H1 (cell line): ENCODE data around the gene NENF. TPM values are rescaled to one million over a fixed set of nuclear protein-coding genes. Genes with fewer than 3 reads are reported as not detected.

Source experiments
- CTCF ChIA-PET: fragments of 300-600 bp; sonication (Branson Sonifier 250); formaldehyde crosslinking; loops from one replicate; lab custom pipeline; 2021; ENCODE audit not compliant: partially characterized antibody; lab: Charles Lee
- POLR2A ChIA-PET: fragments of 300-600 bp; sonication (Branson Sonifier 250); formaldehyde crosslinking; loops from one replicate; lab custom pipeline; 2021; ENCODE audit warnings: inconsistent platforms; ENCODE audit not compliant: partially characterized antibody; lab: Charles Lee
- DNase-seq, 2 experiments: peaks; one replicate each; pipeline versions ENCODE4 v3.0.0 to v3.0.0-alpha.2; 2010 to 2022; ENCODE audit warnings: low spot score in 2 of 2, low read depth in 1 of 2, mixed read lengths in 1 of 2
- FAIRE-seq: peaks from 2 replicates; lab custom pipeline; 2011; peaks lifted over from hg19 to GRCh38; lab: Jason Lieb, UNC
- H2AFZ ChIP-seq: 2 replicates; pipeline ENCODE4 v1.8.1; 2012; ENCODE audit warnings: low read length, inconsistent platforms
- H2AK5ac ChIP-seq: 2 replicates; pipeline ENCODE4 v1.6.1; 2013; ENCODE audit warnings: low read depth, low read length
- H2BK120ac ChIP-seq: replicated peaks from 2 replicates; pipeline ENCODE3; 2013; ENCODE audit warnings: low read depth, low read length, inconsistent platforms
- H2BK12ac ChIP-seq: 2 replicates; pipeline ENCODE4 v1.6.1; 2013; ENCODE audit warnings: low read depth, low read length
- H2BK15ac ChIP-seq: 2 replicates; pipeline ENCODE4 v1.6.1; 2013; ENCODE audit warnings: low read length
- H2BK20ac ChIP-seq: 2 replicates; pipeline ENCODE4 v1.6.1; 2013; ENCODE audit warnings: low read length
- H2BK5ac ChIP-seq: 2 replicates; pipeline ENCODE4 v1.6.1; 2013; ENCODE audit warnings: low read depth, low read length
- H3K14ac ChIP-seq: 2 replicates; pipeline ENCODE4 v1.6.1; 2013; ENCODE audit warnings: inconsistent platforms; ENCODE audit not compliant: insufficient read length
- H3K18ac ChIP-seq: 2 replicates; pipeline ENCODE4 v1.6.1; 2013; ENCODE audit warnings: low read length; ENCODE audit errors: extremely low read depth
- H3K23ac ChIP-seq: 2 replicates; pipeline ENCODE4 v1.6.1; 2013; ENCODE audit warnings: inconsistent platforms; ENCODE audit not compliant: insufficient read length
- H3K23me2 ChIP-seq: 2 replicates; pipeline ENCODE4 v1.6.1; 2013; ENCODE audit warnings: low read depth, low read length
- H3K27ac ChIP-seq: 2 replicates; pipeline ENCODE4 v1.6.1; 2011; ENCODE audit warnings: low read depth, low read length, inconsistent platforms
- H3K27me3 ChIP-seq, 4 experiments: replicated peaks in 1 of 4; 1 replicate in 1 of 4; 2 replicates in 3 of 4; pipeline versions ENCODE4 v1.6.1 to v1.8.1; 2011 to 2013; ENCODE audit warnings: low read length in 3 of 4, mild to moderate bottlenecking in 3 of 4, inconsistent platforms in 2 of 4, mixed read lengths in 2 of 4, moderate library complexity in 1 of 4; ENCODE audit not compliant: control insufficient read depth in 3 of 4, insufficient read depth in 3 of 4; ENCODE audit errors: extremely low read depth in 1 of 4
- H3K36me3 ChIP-seq, 4 experiments: 2 replicates each; pipeline versions ENCODE4 v1.6.1 to v1.8.1; 2011 to 2013; ENCODE audit warnings: mild to moderate bottlenecking in 4 of 4, low read length in 3 of 4, moderate library complexity in 2 of 4, control low read depth in 1 of 4, inconsistent platforms in 1 of 4; ENCODE audit not compliant: insufficient read depth in 4 of 4, control insufficient read depth in 2 of 4
- H3K4ac ChIP-seq: replicated peaks from 2 replicates; pipeline ENCODE3; 2013; ENCODE audit warnings: low read length, low read depth, mixed read lengths, inconsistent platforms; ENCODE audit not compliant: insufficient read length
- H3K4me1 ChIP-seq, 4 experiments: replicated peaks in 1 of 4; 1 replicate in 1 of 4; 2 replicates in 3 of 4; pipeline versions ENCODE4 v1.6.1 to v1.8.1; 2011 to 2013; ENCODE audit warnings: low read length in 3 of 4, inconsistent platforms in 2 of 4, mixed read lengths in 1 of 4; ENCODE audit not compliant: insufficient read depth in 4 of 4, control insufficient read depth in 3 of 4
- H3K4me2 ChIP-seq, 2 experiments: 2 replicates each; pipeline versions ENCODE4 v1.6.1 to v1.8.1; 2011 to 2013; ENCODE audit warnings: low read depth in 2 of 2, low read length in 2 of 2, control low read depth in 1 of 2, inconsistent platforms in 1 of 2, mild to moderate bottlenecking in 1 of 2; ENCODE audit not compliant: insufficient read depth in 1 of 2
- H3K4me3 ChIP-seq, 4 experiments: fragments of 200-600, 300-600 bp in 1 of 4; sonication (generic), shearing (Covaris generic), sonication (Bioruptor Twin) in 1 of 4; 2 replicates each; pipeline versions ENCODE4 v1.5.1 to v1.8.1; 2011 to 2016; ENCODE audit warnings: low read length in 4 of 4, low read depth in 3 of 4, control low read depth in 2 of 4, inconsistent platforms in 2 of 4, mild to moderate bottlenecking in 2 of 4, mixed read lengths in 1 of 4, moderate library complexity in 1 of 4; ENCODE audit not compliant: insufficient read depth in 2 of 4; ENCODE audit errors: extremely low read depth in 1 of 4
- H3K56ac ChIP-seq: replicated peaks from 2 replicates; pipeline ENCODE3; 2013; ENCODE audit warnings: low read depth, mild to moderate bottlenecking, mixed read lengths, low read length, inconsistent platforms; ENCODE audit not compliant: insufficient read length
- H3K79me1 ChIP-seq: 2 replicates; pipeline ENCODE4 v1.6.1; 2013; ENCODE audit warnings: low read depth, low read length, control low read depth
- H3K79me2 ChIP-seq, 2 experiments: 2 replicates each; pipeline versions ENCODE4 v1.6.1 to v1.8.1; 2012 to 2013; ENCODE audit warnings: low read length in 2 of 2, mild to moderate bottlenecking in 2 of 2, inconsistent platforms in 1 of 2; ENCODE audit not compliant: insufficient read depth in 2 of 2, control insufficient read depth in 1 of 2
- H3K9ac ChIP-seq, 4 experiments: replicated peaks in 1 of 4; 1 replicate in 1 of 4; 2 replicates in 3 of 4; pipeline versions ENCODE4 v1.6.1 to v1.8.1; 2011 to 2013; ENCODE audit warnings: low read depth in 3 of 4, low read length in 3 of 4, control low read depth in 2 of 4, mild to moderate bottlenecking in 2 of 4, moderate library complexity in 2 of 4, inconsistent platforms in 1 of 4; ENCODE audit errors: extremely low read depth in 1 of 4
- H3K9me3 ChIP-seq, 2 experiments: 2 replicates each; pipeline versions ENCODE4 v1.6.1 to v1.8.1; 2012 to 2013; ENCODE audit warnings: mild to moderate bottlenecking in 2 of 2, moderate library complexity in 2 of 2, control low read depth in 1 of 2, inconsistent platforms in 1 of 2, low read depth in 1 of 2, low read length in 1 of 2, mixed read lengths in 1 of 2; ENCODE audit not compliant: insufficient read depth in 2 of 2
- H4K20me1 ChIP-seq, 2 experiments: replicated peaks in 1 of 2; 2 replicates each; pipeline versions ENCODE3 to v1.8.1; 2011 to 2013; ENCODE audit warnings: inconsistent platforms in 2 of 2, low read length in 2 of 2, mild to moderate bottlenecking in 1 of 2; ENCODE audit not compliant: insufficient read depth in 2 of 2, control insufficient read depth in 1 of 2
- H4K5ac ChIP-seq: 2 replicates; pipeline ENCODE4 v1.6.1; 2013; ENCODE audit warnings: low read length, low read depth, mixed read lengths, inconsistent platforms; ENCODE audit not compliant: insufficient read length
- H4K8ac ChIP-seq: 2 replicates; pipeline ENCODE4 v1.8.0; 2013; ENCODE audit warnings: mild to moderate bottlenecking, moderate library complexity, low read length, inconsistent platforms; ENCODE audit not compliant: insufficient read depth; ENCODE audit errors: extremely low read depth
- H4K91ac ChIP-seq: replicated peaks from 2 replicates; pipeline ENCODE3; 2013; ENCODE audit warnings: low read length, mixed read lengths, inconsistent platforms; ENCODE audit not compliant: insufficient read length
- CHD2 ChIP-seq: IDR thresholded peaks from 2 replicates; pipeline ENCODE4 v1.6.1; 2012; ENCODE audit warnings: low read length, improper control_type of control experiment
- EGR1 ChIP-seq: IDR thresholded peaks from 2 replicates; pipeline ENCODE4 v1.6.1; 2011; ENCODE audit warnings: low read depth, low read length, borderline replicate concordance
- KDM4A ChIP-seq: IDR thresholded peaks from one replicate; pipeline ENCODE4 v1.7.1; 2012; ENCODE audit warnings: low read depth, mild to moderate bottlenecking, moderate library complexity, low read length, inconsistent platforms; ENCODE audit not compliant: severe bottlenecking
- RBBP5 ChIP-seq: IDR thresholded peaks from 2 replicates; pipeline ENCODE4 v1.7.1; 2012; ENCODE audit warnings: low read depth, mild to moderate bottlenecking, inconsistent platforms, low read length, moderate library complexity, borderline replicate concordance
- SRF ChIP-seq: IDR thresholded peaks from 2 replicates; pipeline ENCODE4 v1.6.1; 2011; ENCODE audit warnings: mild to moderate bottlenecking, low read depth, low read length, moderate library complexity
- TAF1 ChIP-seq: IDR thresholded peaks from 2 replicates; pipeline ENCODE4 v1.6.1; 2011; ENCODE audit warnings: mild to moderate bottlenecking, low read depth, low read length
- WGBS, 2 experiments: shearing (Covaris generic) in 1 of 2; methylation state at CpG; one replicate each; pipeline versions ENCODE4 v1.1.6 to v1.1.7; 2013 to 2015; ENCODE audit warnings: low lambda C conversion rate in 2 of 2, mixed read lengths in 2 of 2, inconsistent platforms in 1 of 2, low coverage in 1 of 2, missing lambda C conversion rate in 1 of 2; ENCODE audit not compliant: insufficient replicate concordance in 2 of 2, insufficient coverage in 1 of 2, insufficient read length in 1 of 2; ENCODE audit errors: extremely low coverage in 1 of 2, missing lambda C conversion rate in 1 of 2; 5-methylcytosine and 5-hydroxymethylcytosine counted together
- polyA plus RNA-seq, 7 experiments: library from polyadenylated mRNA; depleted of rRNA in 3 of 7; stranded (reverse) in 5 of 7; unstranded in 2 of 7; fragments of >200 nt in 5 of 7; fragments of 200-250 nt in 2 of 7; gene quantifications; 1 replicate in 5 of 7; 2 replicates in 1 of 7; 4 replicates in 1 of 7; pipeline versions ENCODE4 v1.2.1 to v1.2.3, GENCODE V29; 2011 to 2013; ENCODE audit warnings: missing spikeins in 2 of 7, mixed read lengths in 2 of 7
- total RNA-seq: library from RNA; stranded (reverse); fragmentation: NEBNext Ultra II Directional; extraction: Animal tissue kit (Norgen Biotek cat#: 25700); gene quantifications from 2 replicates; pipeline ENCODE4 v1.2.1, GENCODE V29; 2021

NENF gene
- total and polyA plus RNA-seq, 2 of the 8 experiments (the other 6 are each of a cell fraction or from before 2014, with no cell fraction given) = 27.0 to 28.0 TPM

- Histone ChIP-seq H3K14ac (no peak overlapping the region), H4K20me1 (no peaks in the 10 kb centered on the region), H2BK5ac (no peak overlapping the region), H3K4me2 (no peak overlapping the region), H2BK15ac (no peak overlapping the region), H3K23me2 (no peaks in the 10 kb centered on the region; the same call in 1 of the 2 replicates), H3K36me3 (no peaks in the 10 kb centered on the region), H3K4me1 (no peaks in the 10 kb centered on the region), H2AK5ac (no peak overlapping the region), H4K8ac (no peak overlapping the region), H2BK20ac (no peak overlapping the region), H2BK120ac (no peak overlapping the region), H3K23ac (no peak overlapping the region), H4K5ac (no peak overlapping the region), H3K18ac (no peak overlapping the region), H4K91ac (no peak overlapping the region), H2BK12ac (no peak overlapping the region)
- CTCF ChIA-PET = no interaction called here
- POLR2A ChIA-PET = no interaction called here
- no peak for FAIRE-seq
- TF ChIP-seq TAF1 (no peak), KDM4A (no peak), RBBP5 (no peak), CHD2 (no peak), EGR1 (no peak), SRF (no peak)
- TF ChIP-seq, all 59 proteins: peak for 0
- Histone ChIP-seq H3K56ac (no peak overlapping the region), H3K27me3 (no peaks in the 10 kb centered on the region; a peak in 1 of 7 replicates), H3K27ac (no peak overlapping the region), H3K4ac (no peak overlapping the region), H3K79me2 (no peaks in the 10 kb centered on the region), H3K9ac (no peak overlapping the region), H3K9me3 (no peaks in the 10 kb centered on the region), H3K4me3 (no peak overlapping the region), H3K79me1 (no peaks in the 10 kb centered on the region; the same call in 1 of the 2 replicates), H2AFZ (no peak overlapping the region)
- 91% methylated on average over 2 of the region's 2 CpGs; no CpG with 5 or more reads in 1 of the 2 experiments for WGBS, 2 experiments
- no peak for DNase-seq
Observed at GRCh38 chr1:212438831-212439237, 6.1 kb downstream of the NENF start.
